MM.1S (cell line): ENCODE results near the gene SLC5A5.

Experiments
- CTCF ChIP-seq: fragments of 300-600 bp; sonication (generic); IDR thresholded peaks from 2 replicates; pipeline ENCODE4 v1.5.1; 2016; ENCODE audit warnings: antibody characterized with exemption, low read length, mixed read lengths
- EZH2 ChIP-seq: fragments of 300-600 bp; sonication (generic); optimal IDR thresholded peaks from 2 replicates; pipeline ENCODE3; 2017; ENCODE audit warnings: low read depth, mild to moderate bottlenecking, antibody characterized with exemption, low read length, mixed read lengths

DNA sequence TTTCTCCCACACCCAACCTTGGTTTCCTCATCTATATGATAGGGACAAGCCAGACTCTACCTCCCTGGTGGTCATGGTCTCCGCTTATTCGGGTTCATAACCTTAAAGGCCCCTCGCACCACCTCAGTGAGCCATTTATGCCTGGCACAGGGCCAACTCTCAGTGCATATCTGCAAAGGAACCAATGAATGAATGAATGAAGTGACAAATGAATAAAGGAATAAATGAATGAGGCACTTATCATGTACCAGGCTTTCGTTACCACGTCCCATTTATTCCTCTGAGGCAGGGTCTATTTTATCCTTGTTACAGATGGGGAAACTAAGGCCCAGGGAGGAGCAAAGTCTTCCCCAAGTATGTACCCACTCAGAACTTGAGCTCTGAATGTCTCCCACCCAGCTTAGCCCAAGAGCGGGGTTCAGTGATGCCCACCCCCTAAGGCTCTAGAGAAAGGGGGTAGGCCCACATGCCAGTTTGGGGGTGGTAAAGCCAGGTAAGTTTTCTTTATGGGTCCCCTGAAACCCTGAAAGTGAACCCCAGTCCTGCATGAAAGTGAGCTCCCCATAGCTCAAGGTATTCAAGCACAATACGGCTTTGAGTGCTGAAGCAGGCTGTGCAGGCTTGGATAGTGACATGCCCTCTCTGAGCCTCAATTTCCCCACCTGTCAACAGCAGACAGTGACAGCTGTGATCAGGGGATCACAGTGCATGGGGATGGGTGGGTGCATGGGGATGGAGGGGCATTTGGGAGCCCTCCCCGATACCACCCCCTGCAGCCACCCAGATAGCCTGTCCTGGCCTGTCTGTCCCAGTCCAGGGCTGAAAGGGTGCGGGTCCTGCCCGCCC lies 490 bp upstream of the SLC5A5 start:
- no peak for TF ChIP-seq CTCF
- TF ChIP-seq EZH2: no peak
